Measurements from ENCODE around the gene TGM2.

GRCh38 chr20:38175304-38176180 lies 10.5 kb upstream of the TGM2 start:
- TF ChIP-seq CEBPB (IDR thresholded peaks at IDR 0.05) (no peak), CTCF (IDR thresholded peaks at IDR 0.05) (no peak), USF2 (IDR thresholded peaks at IDR 0.05) (no peak), POLR2A (IDR thresholded peaks at IDR 0.05; ENCODE audit: low read length) (no peak), REST (IDR thresholded peaks at IDR 0.05) (no peak), NR3C1 (IDR thresholded peaks at IDR 0.05) (no peak), HDAC2 (IDR thresholded peaks at IDR 0.05) (no peak), PBX3 (IDR thresholded peaks at IDR 0.05) (no peak), EHMT2 (IDR thresholded peaks at IDR 0.05; ENCODE audit: low read depth) (no peak), RARB (CRISPR knock-in tag; IDR thresholded peaks at IDR 0.05) (no peak)
